ENCODE results near the gene SCYL2.

SCYL2 gene

GRCh38 chr12:100381379-100381778 lies 114.4 kb downstream of the SCYL2 start:
- no peak for DNase-seq

- no peak for DNase-seq
These were observed 115.4 kb downstream of the SCYL2 start for GRCh38 chr12:100382338-100382737.

DNA sequence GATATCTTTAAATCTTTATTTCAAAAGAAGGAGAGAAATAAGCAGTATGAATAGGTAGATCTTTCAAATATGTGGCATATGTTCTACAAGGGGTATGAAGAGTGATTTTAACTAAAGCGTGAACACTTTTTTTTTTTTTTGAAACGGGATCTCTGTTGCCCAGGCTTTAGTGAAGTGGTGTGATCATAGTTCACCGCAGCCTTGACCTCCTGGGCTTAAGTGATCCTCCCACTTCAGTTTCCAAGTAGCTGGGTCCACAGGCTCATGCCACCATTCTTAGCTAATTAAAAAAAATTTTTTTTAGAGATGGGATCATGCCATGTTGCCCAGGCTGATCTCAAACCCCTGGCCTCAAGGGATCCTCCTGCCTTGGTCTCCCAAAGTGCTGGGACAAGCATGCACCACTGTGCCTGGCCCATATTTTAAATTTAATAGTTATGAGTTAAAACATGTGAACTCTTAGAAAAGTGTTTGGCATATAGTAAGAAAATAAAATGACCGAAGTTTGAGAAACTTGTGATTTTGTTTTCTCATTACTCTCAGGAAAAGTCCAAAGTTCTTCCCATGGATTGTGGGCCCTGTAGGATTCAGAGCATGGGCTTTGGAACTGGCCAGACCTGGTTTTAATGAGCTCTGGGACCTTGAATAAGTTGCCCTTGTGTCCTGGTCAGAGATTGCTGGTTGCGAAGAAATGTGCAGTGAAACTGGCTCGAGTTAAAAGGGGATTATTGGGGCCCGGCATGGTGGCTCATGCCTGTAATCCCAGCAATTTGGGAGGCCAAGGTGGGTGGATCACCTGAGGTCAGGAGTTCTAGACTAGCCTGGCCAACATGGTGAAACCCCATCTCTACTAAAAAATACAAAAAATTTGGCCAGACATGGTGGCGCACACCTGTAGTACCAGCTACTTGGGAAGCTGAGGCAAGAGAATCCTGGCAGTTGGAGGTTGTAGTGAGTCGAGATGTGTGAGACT lies 116.9 kb downstream of the SCYL2 start:
- no peak for DNase-seq

GRCh38 chr12:100384559-100384935 lies 117.6 kb downstream of the SCYL2 start:
- DNase-seq, result no peak

- DNase-seq, result no peak
These were observed 121.4 kb downstream of the SCYL2 start for GRCh38 chr12:100388382-100388781.
